Body of pancreas (tissue), 4 donors: ENCODE measurements around the gene DPYD. TPM values are rescaled to one million over a fixed set of nuclear protein-coding genes. Genes with fewer than 3 reads are reported as not detected.

Source experiments
- ATAC-seq: fragments of 150-250 bp; one replicate; pipeline ENCODE4 v1.9.1; 2016
- DNase-seq, 4 donors: peaks; one replicate each; pipeline ENCODE4 v3.0.0-alpha.2; 2019
- H3K27ac ChIP-seq, 4 donors: fragments of 200-600 bp; sonication (generic); 1 replicate in 3 of 4; 2 replicates in 1 of 4; pipeline versions ENCODE4 v1.5.1 to v1.6.1; 2016 to 2019; ENCODE audit warnings: mild to moderate bottlenecking in 1 of 4, mixed read lengths in 1 of 4, moderate library complexity in 1 of 4
- H3K27me3 ChIP-seq, 2 donors: fragments of 200-600 bp; sonication (generic); one replicate each; pipeline ENCODE4 v1.6.0; 2016; ENCODE audit warnings: mild to moderate bottlenecking in 1 of 2
- H3K36me3 ChIP-seq, 2 donors: fragments of 200-600 bp; sonication (generic); replicated peaks in 1 of 2; 2 replicates each; pipeline ENCODE4 v1.5.1; 2016; ENCODE audit warnings: low read depth in 2 of 2; ENCODE audit not compliant: insufficient read depth in 1 of 2
- H3K4me1 ChIP-seq: fragments of 200-600 bp; sonication (generic); one replicate; pipeline ENCODE4 v1.6.0; 2016
- H3K4me3 ChIP-seq, 2 donors: fragments of 200-600 bp; sonication (generic); 1 replicate in 1 of 2; 2 replicates in 1 of 2; pipeline ENCODE4 v1.5.1; 2016 to 2019
- H3K9me3 ChIP-seq, 3 donors: fragments of 200-600 bp; sonication (generic); 1 replicate in 2 of 3; 2 replicates in 1 of 3; pipeline ENCODE4 v1.5.1; 2016
- CTCF ChIP-seq, 7 experiments: fragments of 450-650 bp in 4 of 7; fragments of 200-600 bp in 3 of 7; sonication (generic) in 3 of 7; IDR thresholded peaks; one replicate each; pipeline ENCODE4 v1.5.1; 2016 to 2019; ENCODE audit warnings: antibody characterized with exemption in 7 of 7
- POLR2A ChIP-seq, 3 donors: fragments of 450-650 bp; IDR thresholded peaks; one replicate each; pipeline ENCODE4 v1.6.1; 2016; ENCODE audit warnings: antibody characterized with exemption in 3 of 3, mild to moderate bottlenecking in 2 of 3
- WGBS, 2 donors: methylation state at CpG; one replicate each; pipeline ENCODE4 v1.1.5; 2017; 5-methylcytosine and 5-hydroxymethylcytosine counted together
- intact Hi-C: fragments of 100-400 bp; cut with DNase I; formaldehyde crosslinking; loops from one replicate; pipeline ENCODE4 v1.15.1; 2023
- total RNA-seq, 2 donors: library from RNA; depleted of rRNA; stranded (reverse); fragments of >200 nt; gene quantifications; one replicate each; pipeline ENCODE4 v1.1.0, GENCODE V29; 2016

The DPYD gene
- total RNA-seq, 2 donors from 2014 or later: 13.8 to 17.1 TPM

- WGBS, 2 donors: 93 to 96% methylated on average over 9 to 10 of the region's 10 CpGs
- DNase-seq: no peak
These were observed 75.0 kb downstream of the DPYD start for GRCh38 chr1:97845805-97846204.

GRCh38 chr1:97844552-97845089 lies 76.2 kb downstream of the DPYD start:
- DNase-seq: no peak
- H3K4me3 ChIP-seq: no peak overlapping the region
- ATAC-seq: no peak
- TF ChIP-seq CTCF (IDR thresholded peaks at IDR 0.05) (no peak), POLR2A (IDR thresholded peaks at IDR 0.05) (no peak)
- intact Hi-C loops: no loop called here
- 96 to 98% methylated on average over 3 to 5 of the region's 5 CpGs for WGBS, 2 donors
- H3K9me3 ChIP-seq: no peaks in the 10 kb centered on the region
- H3K4me1 ChIP-seq: no peaks in the 10 kb centered on the region
- no peaks in the 10 kb centered on the region for H3K36me3 ChIP-seq
- no peak overlapping the region for H3K27ac ChIP-seq
- no peaks in the 10 kb centered on the region for H3K27me3 ChIP-seq

More at GRCh38 chr1:97845805-97846204, 75.0 kb downstream of the DPYD start:
- intact Hi-C loops: no loop called here
- no peak for TF ChIP-seq CTCF (IDR thresholded peaks at IDR 0.05)
- no peak for TF ChIP-seq POLR2A (IDR thresholded peaks at IDR 0.05)
- Histone ChIP-seq H3K27ac (no peak overlapping the region), H3K27me3 (no peaks in the 10 kb centered on the region), H3K9me3 (no peaks in the 10 kb centered on the region), H3K4me1 (no peaks in the 10 kb centered on the region), H3K36me3 (no peaks in the 10 kb centered on the region), H3K4me3 (no peak overlapping the region)
- no peak for ATAC-seq

GRCh38 chr1:97841338-97841737 lies 79.5 kb downstream of the DPYD start:
- WGBS, 2 donors: 89 to 93% methylated on average over 1 of the region's 1 CpG
- Histone ChIP-seq H3K27me3 (no peaks in the 10 kb centered on the region), H3K36me3 (no peaks in the 10 kb centered on the region), H3K27ac (no peak overlapping the region), H3K4me3 (no peak overlapping the region), H3K4me1 (no peaks in the 10 kb centered on the region), H3K9me3 (no peaks in the 10 kb centered on the region)
- intact Hi-C loops: no loop called here
- DNase-seq (no peak), ATAC-seq (no peak)
- no peak for TF ChIP-seq CTCF (IDR thresholded peaks at IDR 0.05)
- TF ChIP-seq POLR2A (IDR thresholded peaks at IDR 0.05): no peak

- 60 to 71% methylated on average over 1 of the region's 1 CpG for WGBS, 2 donors
- Histone ChIP-seq H3K9me3 (no peaks in the 10 kb centered on the region), H3K36me3 (no peaks in the 10 kb centered on the region), H3K4me1 (no peaks in the 10 kb centered on the region), H3K27ac (no peak overlapping the region), H3K27me3 (no peaks in the 10 kb centered on the region), H3K4me3 (no peak overlapping the region)
- no peak for TF ChIP-seq CTCF (IDR thresholded peaks at IDR 0.05)
- TF ChIP-seq POLR2A (IDR thresholded peaks at IDR 0.05): no peak
- ATAC-seq (no peak), DNase-seq (no peak)
- intact Hi-C loops: no loop called here
These were observed 83.7 kb downstream of the DPYD start for GRCh38 chr1:97837161-97837560.

GRCh38 chr1:97834899-97835298 lies 85.9 kb downstream of the DPYD start:
- no peaks in the 10 kb centered on the region for H3K4me1 ChIP-seq
- DNase-seq (no peak), ATAC-seq (no peak)
- intact Hi-C loops: no loop called here
- H3K36me3 ChIP-seq: no peaks in the 10 kb centered on the region
- H3K27me3 ChIP-seq: no peaks in the 10 kb centered on the region
- no peak for TF ChIP-seq POLR2A (IDR thresholded peaks at IDR 0.05)
- H3K4me3 ChIP-seq: no peak overlapping the region
- H3K9me3 ChIP-seq: no peaks in the 10 kb centered on the region
- H3K27ac ChIP-seq: no peak overlapping the region
